ENCODE data around the gene NAT9.

Gene NAT9

DNA sequence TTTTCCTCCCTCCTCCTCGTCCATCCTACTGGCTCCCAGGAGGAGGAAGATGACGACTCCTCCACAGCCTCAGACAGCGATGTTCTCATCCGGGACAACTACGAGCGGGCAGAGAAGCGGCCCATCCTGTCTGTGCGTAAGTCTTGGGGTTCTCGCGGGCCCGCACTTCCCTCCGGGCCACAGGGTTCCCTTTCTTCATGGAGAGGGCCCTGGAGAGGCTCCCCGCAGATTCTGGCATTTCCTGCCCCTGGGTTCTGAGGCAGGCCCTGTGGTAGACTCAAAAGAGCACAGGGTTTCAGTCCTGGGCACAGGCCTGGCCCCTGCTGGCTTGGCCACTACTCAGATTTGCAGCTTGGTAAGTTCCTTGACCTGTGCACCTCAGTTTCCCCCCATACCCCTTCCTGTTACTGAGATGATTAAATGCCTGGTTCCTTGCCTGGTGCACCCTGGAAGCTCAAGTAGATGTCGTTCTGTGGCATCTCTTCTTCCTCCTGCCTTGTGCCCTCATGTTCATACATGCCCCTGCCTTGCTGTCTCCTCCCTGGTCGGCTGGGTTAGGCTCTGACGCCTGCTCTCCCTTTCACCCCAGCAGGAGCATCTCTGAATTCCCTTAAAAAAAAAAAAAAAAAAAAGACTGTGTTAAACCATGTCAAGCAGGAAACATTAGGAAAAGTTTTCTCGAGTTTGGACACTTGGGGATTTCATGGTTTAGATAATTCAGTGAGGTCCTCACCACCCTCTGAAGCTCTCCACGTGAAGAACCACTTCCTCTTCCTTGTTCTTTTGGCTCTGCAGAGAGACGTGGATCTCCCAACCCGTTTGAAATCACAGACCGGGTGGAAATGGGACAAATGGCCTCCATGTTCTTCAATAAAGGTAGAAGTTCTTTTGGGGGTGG, 14.3 kb upstream of the NAT9 start:
- Histone ChIP-seq H2AFZ (ENCODE audit: low read length, unreplicated experiment) (no peak overlapping the region), H3K4me1 (ENCODE audit: control insufficient read depth, insufficient read depth, low read length, unreplicated experiment) (no peaks in the 10 kb centered on the region), H3K27ac (ENCODE audit: low read depth, low read length) (no peak overlapping the region), H3K79me2 (ENCODE audit: control insufficient read depth, insufficient read depth, low read length, unreplicated experiment) (no peaks in the 10 kb centered on the region), H3K36me3 (ENCODE audit: insufficient read depth, low read length) (0 out of 2 replicates have a peak, but pooled peaks cover 2% of the 10 kb centered on the region), H3K4me3 (ENCODE audit: low read depth, low read length) (no peak overlapping the region), H3K27me3 (ENCODE audit: insufficient read depth, low read length) (no peaks in the 10 kb centered on the region)

GRCh38 chr17:74786431-74787055, 10.4 kb upstream of the NAT9 start:
- H3K27ac ChIP-seq (ENCODE audit: low read depth, low read length): no peak overlapping the region
- no peak overlapping the region for H3K4me3 ChIP-seq (ENCODE audit: low read depth, low read length)
- H3K4me1 ChIP-seq (ENCODE audit: control insufficient read depth, insufficient read depth, low read length, unreplicated experiment): no peaks in the 10 kb centered on the region
- H3K27me3 ChIP-seq (ENCODE audit: insufficient read depth, low read length): no peaks in the 10 kb centered on the region
- no peak overlapping the region for H2AFZ ChIP-seq (ENCODE audit: low read length, unreplicated experiment)
- no peaks in the 10 kb centered on the region for H3K79me2 ChIP-seq (ENCODE audit: control insufficient read depth, insufficient read depth, low read length, unreplicated experiment)
- H3K36me3 ChIP-seq (ENCODE audit: insufficient read depth, low read length): no peaks in the 10 kb centered on the region

DNA sequence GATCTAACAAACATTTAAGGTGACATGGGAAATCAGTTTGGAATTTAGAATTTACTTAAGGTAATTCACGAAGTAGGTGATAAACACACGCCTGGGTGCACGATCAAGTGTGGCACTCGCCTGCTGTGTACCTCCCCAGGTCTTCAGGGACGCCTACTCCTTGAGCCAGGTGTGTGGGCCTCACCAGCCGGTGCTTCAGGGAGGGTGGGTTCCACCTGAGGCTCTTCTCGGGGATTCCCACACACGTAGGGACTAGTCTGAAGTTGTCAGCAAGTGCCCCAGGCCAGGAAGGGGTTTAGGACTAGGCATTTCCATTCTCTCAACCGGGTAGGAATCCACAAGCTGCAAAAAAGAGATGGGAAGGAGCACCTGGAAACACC, 9.8 kb upstream of the NAT9 start:
- Histone ChIP-seq H3K4me3 (ENCODE audit: low read depth, low read length) (no peak overlapping the region), H2AFZ (ENCODE audit: low read length, unreplicated experiment) (no peak overlapping the region), H3K79me2 (ENCODE audit: control insufficient read depth, insufficient read depth, low read length, unreplicated experiment) (no peaks in the 10 kb centered on the region), H3K4me1 (ENCODE audit: control insufficient read depth, insufficient read depth, low read length, unreplicated experiment) (no peaks in the 10 kb centered on the region), H3K36me3 (ENCODE audit: insufficient read depth, low read length) (no peaks in the 10 kb centered on the region), H3K27me3 (ENCODE audit: insufficient read depth, low read length) (no peaks in the 10 kb centered on the region), H3K27ac (ENCODE audit: low read depth, low read length) (no peak overlapping the region)

DNA sequence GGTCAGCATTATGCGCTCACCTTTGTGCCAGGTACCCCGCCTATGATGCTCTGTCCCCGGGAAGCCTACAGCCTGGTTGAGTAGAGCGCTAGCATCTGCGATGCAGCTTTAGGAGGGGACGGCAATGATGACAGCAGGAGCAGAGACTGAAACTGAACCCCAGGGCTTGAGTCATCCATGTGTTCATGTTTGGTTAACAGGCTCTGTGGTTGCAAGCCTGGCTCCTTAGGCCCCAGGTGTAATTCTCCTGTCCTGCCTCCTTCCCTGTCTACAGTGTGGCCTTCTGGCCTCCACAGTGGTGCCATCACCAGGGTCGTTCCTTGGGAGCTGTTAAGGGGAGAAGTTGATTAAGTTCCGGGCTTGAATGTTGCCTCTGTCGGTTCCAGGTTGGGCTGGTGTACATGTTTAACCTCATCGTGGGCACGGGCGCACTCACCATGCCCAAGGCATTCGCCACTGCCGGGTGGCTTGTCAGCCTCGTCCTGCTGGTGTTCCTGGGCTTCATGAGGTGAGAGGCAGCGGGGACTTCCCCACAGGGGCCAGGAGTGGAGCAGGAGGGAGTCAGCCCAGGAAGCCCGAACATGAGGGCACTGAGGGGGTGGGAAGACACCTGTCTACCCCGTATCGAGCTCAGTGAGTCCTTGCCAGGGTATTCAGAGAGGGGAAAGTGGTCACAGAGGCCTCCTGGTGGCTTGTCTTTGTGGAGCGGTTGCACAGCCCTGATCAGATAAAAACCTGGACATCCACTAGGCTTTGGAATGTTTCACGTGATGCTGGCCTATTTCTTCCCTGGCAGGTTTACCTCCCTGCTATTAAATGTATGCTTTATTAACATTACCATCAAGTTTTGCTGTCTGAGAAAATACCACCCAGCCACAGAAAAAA, 9.2 kb upstream of the NAT9 start:
- Histone ChIP-seq H3K79me2 (ENCODE audit: control insufficient read depth, insufficient read depth, low read length, unreplicated experiment) (no peaks in the 10 kb centered on the region), H3K27me3 (ENCODE audit: insufficient read depth, low read length) (no peaks in the 10 kb centered on the region), H3K27ac (ENCODE audit: low read depth, low read length) (no peak overlapping the region), H2AFZ (ENCODE audit: low read length, unreplicated experiment) (no peak overlapping the region), H3K4me1 (ENCODE audit: control insufficient read depth, insufficient read depth, low read length, unreplicated experiment) (no peaks in the 10 kb centered on the region), H3K36me3 (ENCODE audit: insufficient read depth, low read length) (no peaks in the 10 kb centered on the region), H3K4me3 (ENCODE audit: low read depth, low read length) (no peak overlapping the region)

- Histone ChIP-seq H3K4me1 (ENCODE audit: control insufficient read depth, insufficient read depth, low read length, unreplicated experiment) (peaks cover under 1% of the 10 kb centered on the region), H3K36me3 (ENCODE audit: insufficient read depth, low read length) (no peaks in the 10 kb centered on the region), H3K79me2 (ENCODE audit: control insufficient read depth, insufficient read depth, low read length, unreplicated experiment) (no peaks in the 10 kb centered on the region), H3K4me3 (ENCODE audit: low read depth, low read length) (no peak overlapping the region), H3K27ac (ENCODE audit: low read depth, low read length) (no peak overlapping the region), H3K27me3 (ENCODE audit: insufficient read depth, low read length) (no peaks in the 10 kb centered on the region), H2AFZ (ENCODE audit: low read length, unreplicated experiment) (no peak overlapping the region)
Measured at GRCh38 chr17:74784125-74784810, 8.1 kb upstream of the NAT9 start.

DNA sequence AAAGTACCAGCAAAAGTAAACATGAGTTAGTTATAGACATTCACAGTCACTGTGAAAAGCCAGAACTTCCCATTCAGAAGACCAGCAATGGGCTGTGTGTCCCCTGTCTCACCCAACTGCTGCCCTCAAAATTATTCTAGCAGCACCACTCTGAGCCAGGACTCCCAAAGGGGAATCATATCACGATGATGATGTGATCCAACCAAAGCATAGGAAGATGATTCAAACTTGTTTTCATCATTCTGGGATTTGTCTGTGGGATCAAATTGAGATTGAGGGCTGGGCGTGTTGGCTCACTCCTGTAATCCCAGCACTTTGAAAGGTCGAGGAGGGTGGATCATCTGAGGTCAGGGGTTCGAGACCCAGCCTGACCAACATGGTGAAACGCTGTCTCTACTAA, 6.4 kb upstream of the NAT9 start:
- no peaks in the 10 kb centered on the region for H3K27me3 ChIP-seq (ENCODE audit: insufficient read depth, low read length)
- peaks cover 7% of the 10 kb centered on the region for H3K79me2 ChIP-seq (ENCODE audit: control insufficient read depth, insufficient read depth, low read length, unreplicated experiment)
- no peak overlapping the region for H3K4me3 ChIP-seq (ENCODE audit: low read depth, low read length)
- no peak overlapping the region for H3K27ac ChIP-seq (ENCODE audit: low read depth, low read length)
- peaks cover 14% of the 10 kb centered on the region for H3K4me1 ChIP-seq (ENCODE audit: control insufficient read depth, insufficient read depth, low read length, unreplicated experiment)
- no peaks in the 10 kb centered on the region for H3K36me3 ChIP-seq (ENCODE audit: insufficient read depth, low read length)
- H2AFZ ChIP-seq (ENCODE audit: low read length, unreplicated experiment): no peak overlapping the region

- Histone ChIP-seq H3K27me3 (ENCODE audit: insufficient read depth, low read length) (no peaks in the 10 kb centered on the region), H3K27ac (ENCODE audit: low read depth, low read length) (no peak overlapping the region), H3K79me2 (ENCODE audit: control insufficient read depth, insufficient read depth, low read length, unreplicated experiment) (peaks cover 22% of the 10 kb centered on the region), H2AFZ (ENCODE audit: low read length, unreplicated experiment) (no peak overlapping the region), H3K4me1 (ENCODE audit: control insufficient read depth, insufficient read depth, low read length, unreplicated experiment) (peaks cover 21% of the 10 kb centered on the region), H3K36me3 (ENCODE audit: insufficient read depth, low read length) (no peaks in the 10 kb centered on the region), H3K4me3 (ENCODE audit: low read depth, low read length) (no peak overlapping the region)
Measured at GRCh38 chr17:74780443-74781238, 4.5 kb upstream of the NAT9 start.

- no peak overlapping the region for H3K4me3 ChIP-seq (ENCODE audit: low read depth, low read length)
- H3K27me3 ChIP-seq (ENCODE audit: insufficient read depth, low read length): no peaks in the 10 kb centered on the region
- peaks cover 28% of the 10 kb centered on the region for H3K79me2 ChIP-seq (ENCODE audit: control insufficient read depth, insufficient read depth, low read length, unreplicated experiment)
- H3K27ac ChIP-seq (ENCODE audit: low read depth, low read length): no peak overlapping the region
- H3K36me3 ChIP-seq (ENCODE audit: insufficient read depth, low read length): no peaks in the 10 kb centered on the region
- H2AFZ ChIP-seq (ENCODE audit: low read length, unreplicated experiment): no peak overlapping the region
- H3K4me1 ChIP-seq (ENCODE audit: control insufficient read depth, insufficient read depth, low read length, unreplicated experiment): peaks cover 21% of the 10 kb centered on the region
Measured at GRCh38 chr17:74779948-74780400, 3.8 kb upstream of the NAT9 start.

GRCh38 chr17:74779501-74779900, 3.4 kb upstream of the NAT9 start:
- no peak overlapping the region for H2AFZ ChIP-seq (ENCODE audit: low read length, unreplicated experiment)
- peaks cover 21% of the 10 kb centered on the region for H3K4me1 ChIP-seq (ENCODE audit: control insufficient read depth, insufficient read depth, low read length, unreplicated experiment)
- H3K27me3 ChIP-seq (ENCODE audit: insufficient read depth, low read length): no peaks in the 10 kb centered on the region
- no peaks in the 10 kb centered on the region for H3K36me3 ChIP-seq (ENCODE audit: insufficient read depth, low read length)
- no peak overlapping the region for H3K27ac ChIP-seq (ENCODE audit: low read depth, low read length)
- H3K79me2 ChIP-seq (ENCODE audit: control insufficient read depth, insufficient read depth, low read length, unreplicated experiment): peaks cover 28% of the 10 kb centered on the region
- H3K4me3 ChIP-seq (ENCODE audit: low read depth, low read length): no peak overlapping the region
